Osteoblast (primary cell): ENCODE measurements around the gene CLEC4G. TPM values are rescaled to one million over a fixed set of nuclear protein-coding genes. Genes with fewer than 3 reads are reported as not detected.

Experiments
- DNase-seq: peaks from one replicate; pipeline ENCODE4 v3.0.0; 2011; ENCODE audit warnings: low spot score, mixed read lengths; ENCODE audit not compliant: insufficient read length; ENCODE audit errors: missing footprints
- H2AFZ ChIP-seq: 2 replicates; pipeline ENCODE4 v1.6.0; 2011; ENCODE audit warnings: mild to moderate bottlenecking, low read length
- H3K27ac ChIP-seq: 2 replicates; pipeline ENCODE4 v1.5.1; 2011; ENCODE audit warnings: mild to moderate bottlenecking, low read depth, low read length, moderate library complexity
- H3K27me3 ChIP-seq: 2 replicates; pipeline ENCODE4 v1.6.0; 2012; ENCODE audit warnings: mild to moderate bottlenecking, control low read depth, inconsistent platforms, low read length, moderate library complexity; ENCODE audit not compliant: insufficient read depth
- H3K36me3 ChIP-seq: 2 replicates; pipeline ENCODE4 v1.5.1; 2011; ENCODE audit warnings: mild to moderate bottlenecking, low read length, control low read depth, moderate library complexity; ENCODE audit not compliant: insufficient read depth
- H3K4me1 ChIP-seq: 2 replicates; pipeline ENCODE4 v1.5.1; 2011; ENCODE audit warnings: mild to moderate bottlenecking, low read length, control low read depth, moderate library complexity; ENCODE audit not compliant: insufficient read depth
- H3K4me2 ChIP-seq: 2 replicates; pipeline ENCODE4 v1.6.0; 2011; ENCODE audit warnings: mild to moderate bottlenecking, low read length; ENCODE audit not compliant: insufficient read depth
- H3K4me3 ChIP-seq: fragments of 200-600 bp; sonication (generic); 3 replicates; pipeline ENCODE4 v1.5.1; 2012; ENCODE audit warnings: mild to moderate bottlenecking, low read length, inconsistent platforms; ENCODE audit not compliant: insufficient read depth
- H3K79me2 ChIP-seq: 2 replicates; pipeline ENCODE4 v1.6.0; 2012; ENCODE audit warnings: mild to moderate bottlenecking, low read length, control low read depth, inconsistent platforms; ENCODE audit not compliant: insufficient read depth
- H3K9me3 ChIP-seq: 2 replicates; pipeline ENCODE4 v1.5.1; 2011; ENCODE audit warnings: low read depth, low read length, control low read depth
- H4K20me1 ChIP-seq: 2 replicates; pipeline ENCODE4 v1.6.0; 2012; ENCODE audit warnings: mild to moderate bottlenecking, low read length, control low read depth; ENCODE audit not compliant: insufficient read depth
- total RNA-seq: library from RNA; depleted of rRNA; stranded (reverse); fragments of >200 nt; gene quantifications from 2 replicates; pipeline ENCODE4 v1.2.3, GENCODE V29; 2012
- TF ChIP-seq, protein P1 (sequence below): IDR thresholded peaks from 2 replicates; pipeline ENCODE4 v1.5.1; 2011; ENCODE audit warnings: mild to moderate bottlenecking, low read depth, low read length, moderate library complexity; ENCODE audit errors: extremely low read depth

CLEC4G gene
- total RNA-seq, 1 donor = not detected

DNA sequence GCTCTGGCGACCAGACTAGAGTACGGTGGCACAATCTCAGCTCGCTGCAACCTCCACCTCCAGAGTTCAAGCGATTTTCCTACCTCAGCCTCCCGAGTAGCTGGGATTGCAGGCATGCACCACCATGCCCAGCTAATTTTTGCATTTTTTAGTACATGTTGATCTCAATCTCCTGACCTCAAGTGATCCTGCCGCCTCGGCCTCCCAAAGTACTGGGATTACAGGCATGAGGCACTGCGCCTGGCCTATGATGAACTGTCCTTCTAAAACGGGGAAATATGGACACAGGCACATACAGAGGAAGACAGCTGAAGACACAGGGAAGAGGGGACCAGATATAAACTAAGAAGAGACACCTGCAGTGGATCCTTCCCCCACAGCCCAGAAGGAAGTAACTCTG lies 43.9 kb upstream of the CLEC4G start:
- TF ChIP-seq, protein P1, sequence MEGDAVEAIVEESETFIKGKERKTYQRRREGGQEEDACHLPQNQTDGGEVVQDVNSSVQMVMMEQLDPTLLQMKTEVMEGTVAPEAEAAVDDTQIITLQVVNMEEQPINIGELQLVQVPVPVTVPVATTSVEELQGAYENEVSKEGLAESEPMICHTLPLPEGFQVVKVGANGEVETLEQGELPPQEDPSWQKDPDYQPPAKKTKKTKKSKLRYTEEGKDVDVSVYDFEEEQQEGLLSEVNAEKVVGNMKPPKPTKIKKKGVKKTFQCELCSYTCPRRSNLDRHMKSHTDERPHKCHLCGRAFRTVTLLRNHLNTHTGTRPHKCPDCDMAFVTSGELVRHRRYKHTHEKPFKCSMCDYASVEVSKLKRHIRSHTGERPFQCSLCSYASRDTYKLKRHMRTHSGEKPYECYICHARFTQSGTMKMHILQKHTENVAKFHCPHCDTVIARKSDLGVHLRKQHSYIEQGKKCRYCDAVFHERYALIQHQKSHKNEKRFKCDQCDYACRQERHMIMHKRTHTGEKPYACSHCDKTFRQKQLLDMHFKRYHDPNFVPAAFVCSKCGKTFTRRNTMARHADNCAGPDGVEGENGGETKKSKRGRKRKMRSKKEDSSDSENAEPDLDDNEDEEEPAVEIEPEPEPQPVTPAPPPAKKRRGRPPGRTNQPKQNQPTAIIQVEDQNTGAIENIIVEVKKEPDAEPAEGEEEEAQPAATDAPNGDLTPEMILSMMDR = no peak
- Histone ChIP-seq H3K79me2 (no peaks in the 10 kb centered on the region), H3K4me3 (no peak overlapping the region), H3K9me3 (no peaks in the 10 kb centered on the region), H2AFZ (no peak overlapping the region), H3K4me1 (no peaks in the 10 kb centered on the region), H3K36me3 (no peaks in the 10 kb centered on the region), H3K27ac (no peak overlapping the region), H3K27me3 (peaks cover 20% of the 10 kb centered on the region), H4K20me1 (no peaks in the 10 kb centered on the region), H3K4me2 (no peak overlapping the region)
- no peak for DNase-seq

GRCh38 chr19:7773841-7774240 lies 41.9 kb upstream of the CLEC4G start:
- H3K9me3 ChIP-seq = no peaks in the 10 kb centered on the region
- TF ChIP-seq, protein P1 = no peak
- H3K27me3 ChIP-seq = peaks cover 10% of the 10 kb centered on the region
- H3K4me2 ChIP-seq = no peak overlapping the region
- H3K36me3 ChIP-seq = no peaks in the 10 kb centered on the region
- H2AFZ ChIP-seq = no peak overlapping the region
- no peak overlapping the region for H3K4me3 ChIP-seq
- DNase-seq = no peak
- no peak overlapping the region for H3K27ac ChIP-seq
- no peaks in the 10 kb centered on the region for H3K79me2 ChIP-seq
- no peaks in the 10 kb centered on the region for H4K20me1 ChIP-seq
- H3K4me1 ChIP-seq = no peaks in the 10 kb centered on the region

- H3K4me3 ChIP-seq = no peak overlapping the region
- H3K79me2 ChIP-seq = no peaks in the 10 kb centered on the region
- no peaks in the 10 kb centered on the region for H3K4me1 ChIP-seq
- DNase-seq = no peak
- TF ChIP-seq, protein P1 = no peak
- H2AFZ ChIP-seq = no peak overlapping the region
- peaks cover 10% of the 10 kb centered on the region for H3K27me3 ChIP-seq
- H4K20me1 ChIP-seq = no peaks in the 10 kb centered on the region
- no peaks in the 10 kb centered on the region for H3K36me3 ChIP-seq
- no peaks in the 10 kb centered on the region for H3K9me3 ChIP-seq
- H3K27ac ChIP-seq = no peak overlapping the region
- no peak overlapping the region for H3K4me2 ChIP-seq
These were observed 40.9 kb upstream of the CLEC4G start for GRCh38 chr19:7772752-7773291.

- no peak for DNase-seq
- no peak overlapping the region for H3K4me2 ChIP-seq
- H3K27me3 ChIP-seq = peaks cover 12% of the 10 kb centered on the region
- TF ChIP-seq, protein P1 = no peak
- H2AFZ ChIP-seq = no peak overlapping the region
- H4K20me1 ChIP-seq = no peaks in the 10 kb centered on the region
- H3K4me3 ChIP-seq = no peak overlapping the region
- H3K4me1 ChIP-seq = no peaks in the 10 kb centered on the region
- H3K36me3 ChIP-seq = no peaks in the 10 kb centered on the region
- no peaks in the 10 kb centered on the region for H3K79me2 ChIP-seq
- H3K9me3 ChIP-seq = no peaks in the 10 kb centered on the region
- H3K27ac ChIP-seq = no peak overlapping the region
These were observed 39.2 kb upstream of the CLEC4G start for GRCh38 chr19:7771072-7771471.
